ENCODE data around the gene C2orf49. TPM values are rescaled to one million over a fixed set of nuclear protein-coding genes. Genes with fewer than 3 reads are reported as not detected.

Gene C2orf49
- total and polyA plus RNA-seq, 10 of the 15 experiments (the other 5 are each of a cell fraction or from before 2014, with no cell fraction given) = 7.2 to 24.2 (median 15.5) TPM

- TF ChIP-seq ZNF592 (IDR thresholded peaks at IDR 0.05) (no peak), SUPT20H (IDR thresholded peaks at IDR 0.05; ENCODE audit: borderline replicate concordance, control insufficient read depth, low read depth, low read length) (no peak), SIX5 (IDR thresholded peaks at IDR 0.05; ENCODE audit: low read depth, low read length, severe bottlenecking) (peak; percentile 52), EZH2 (IDR thresholded peaks at IDR 0.05; ENCODE audit: borderline replicate concordance, control insufficient read depth, low read depth, low read length) (no peak), CHD1 (IDR thresholded peaks at IDR 0.05; ENCODE audit: low read depth, low read length) (no peak), MLLT1 (IDR thresholded peaks at IDR 0.05) (peak; percentile 85), RAD21 (IDR thresholded peaks at IDR 0.05; ENCODE audit: insufficient read depth, low read depth, low read length) (no peak), ZNF622 (IDR thresholded peaks at IDR 0.05) (no peak), PAX8 (IDR thresholded peaks at IDR 0.05) (no peak), RB1 (IDR thresholded peaks at IDR 0.05; ENCODE audit: borderline replicate concordance) (peak; percentile 80; the same call in 1 of the 2 replicates), EED (IDR thresholded peaks at IDR 0.05; ENCODE audit: low read depth) (no peak), SRF (IDR thresholded peaks at IDR 0.05; ENCODE audit: low read depth in 2 of 2, low read length in 2 of 2) (peak in 1 of 2 experiments; percentile 47; a peak in 3 of 4 replicates), REST (IDR thresholded peaks at IDR 0.05; ENCODE audit: low read depth, low read length) (no peak), POLR2AphosphoS2 (IDR thresholded peaks at IDR 0.05; ENCODE audit: low read depth, low read length) (no peak), ZBTB33 (IDR thresholded peaks at IDR 0.05) (no peak)
Measured at GRCh38 chr2:105337122-105338019, at the start of gene C2orf49 (continued).

Data from GM12878 (cell line).